GM10266 (cell line): ENCODE results near the gene CORO2B.

Source experiments
- DNase-seq: peaks from one replicate; pipeline ENCODE4 v3.0.0; 2012; ENCODE audit errors: extremely low spot score
- TF ChIP-seq, protein P1 (sequence below): IDR thresholded peaks from 2 replicates; pipeline ENCODE4 v1.5.1; 2012; ENCODE audit warnings: mild to moderate bottlenecking, low read depth; ENCODE audit not compliant: control insufficient read depth, insufficient read depth; ENCODE audit errors: missing control alignments

Gene CORO2B

GRCh38 chr15:68574629-68575028 is 4.2 kb upstream of the CORO2B start:
- TF ChIP-seq, protein P1, sequence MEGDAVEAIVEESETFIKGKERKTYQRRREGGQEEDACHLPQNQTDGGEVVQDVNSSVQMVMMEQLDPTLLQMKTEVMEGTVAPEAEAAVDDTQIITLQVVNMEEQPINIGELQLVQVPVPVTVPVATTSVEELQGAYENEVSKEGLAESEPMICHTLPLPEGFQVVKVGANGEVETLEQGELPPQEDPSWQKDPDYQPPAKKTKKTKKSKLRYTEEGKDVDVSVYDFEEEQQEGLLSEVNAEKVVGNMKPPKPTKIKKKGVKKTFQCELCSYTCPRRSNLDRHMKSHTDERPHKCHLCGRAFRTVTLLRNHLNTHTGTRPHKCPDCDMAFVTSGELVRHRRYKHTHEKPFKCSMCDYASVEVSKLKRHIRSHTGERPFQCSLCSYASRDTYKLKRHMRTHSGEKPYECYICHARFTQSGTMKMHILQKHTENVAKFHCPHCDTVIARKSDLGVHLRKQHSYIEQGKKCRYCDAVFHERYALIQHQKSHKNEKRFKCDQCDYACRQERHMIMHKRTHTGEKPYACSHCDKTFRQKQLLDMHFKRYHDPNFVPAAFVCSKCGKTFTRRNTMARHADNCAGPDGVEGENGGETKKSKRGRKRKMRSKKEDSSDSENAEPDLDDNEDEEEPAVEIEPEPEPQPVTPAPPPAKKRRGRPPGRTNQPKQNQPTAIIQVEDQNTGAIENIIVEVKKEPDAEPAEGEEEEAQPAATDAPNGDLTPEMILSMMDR = no peak
- no peak for DNase-seq

DNA sequence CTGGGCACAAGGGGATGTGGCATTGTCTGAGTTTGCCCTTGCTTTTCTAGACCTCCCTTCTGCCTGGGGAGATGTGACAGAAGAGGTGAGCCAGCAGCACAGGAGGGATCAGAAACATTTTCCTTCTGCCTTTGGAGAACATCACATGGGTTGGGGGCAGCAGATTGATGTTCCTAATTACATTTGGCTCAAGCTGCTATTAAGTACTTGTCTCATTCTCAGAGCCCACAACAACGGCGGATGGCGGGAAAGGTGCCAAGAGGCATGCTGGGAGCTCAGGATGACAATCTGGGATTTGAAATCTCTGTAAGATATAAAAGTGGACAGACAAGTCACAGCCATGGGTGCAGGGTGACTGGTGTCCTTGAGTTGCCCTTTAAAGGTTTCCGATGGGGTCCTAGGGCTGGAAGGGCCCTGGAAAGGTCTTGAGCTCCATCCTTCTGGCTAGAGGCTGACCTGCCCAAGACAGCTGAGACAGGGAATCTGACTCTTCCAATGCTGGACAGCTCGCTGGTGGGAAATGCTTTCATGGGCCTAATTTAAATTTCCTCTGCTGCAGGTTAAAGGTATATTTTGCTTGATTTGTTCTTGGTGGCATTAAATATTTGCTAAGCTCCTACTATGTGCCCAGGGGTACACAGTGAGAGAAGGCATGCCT is 2.4 kb upstream of the CORO2B start:
- TF ChIP-seq, protein P1 = no peak
- no peak for DNase-seq

DNA sequence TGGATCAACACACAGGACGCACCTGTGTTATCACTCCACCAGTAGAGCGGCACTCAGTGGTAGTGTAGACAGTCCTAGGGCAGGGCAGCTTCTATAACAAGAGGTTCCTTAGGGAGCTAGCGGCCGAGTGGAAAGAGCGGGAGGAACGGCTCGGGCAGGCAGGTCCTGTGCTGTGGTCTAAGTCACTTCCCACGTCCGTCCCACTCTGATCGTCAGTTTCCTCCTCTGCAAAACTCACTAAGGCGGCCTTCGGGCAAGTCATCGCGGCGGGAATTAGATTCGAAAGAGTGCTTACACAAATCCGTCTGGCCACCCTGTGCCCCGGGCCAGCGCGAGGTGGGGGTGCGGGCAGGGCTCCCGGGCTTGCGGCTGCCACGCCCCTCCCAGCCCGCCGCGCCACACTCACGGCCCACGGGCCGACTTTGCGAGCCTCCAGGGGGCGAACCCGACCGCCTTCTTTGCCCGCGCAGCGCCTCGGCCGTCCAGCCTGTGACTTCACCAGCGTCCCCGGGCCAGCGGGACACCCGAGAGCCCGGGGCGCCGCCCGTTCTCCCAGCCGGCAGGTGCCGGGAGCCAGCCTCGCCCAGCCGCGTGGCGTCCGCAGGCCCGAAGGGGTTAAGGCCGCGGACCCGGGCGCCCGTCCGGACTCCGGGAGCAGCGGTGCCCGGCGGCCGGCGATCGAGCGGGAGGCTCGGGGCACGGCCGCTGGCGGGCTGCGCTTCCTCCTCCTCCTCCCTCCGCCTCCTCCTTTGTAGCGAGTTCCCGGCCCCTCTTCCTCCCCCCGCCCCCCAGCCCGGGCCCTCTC is 416 bp upstream of the CORO2B start:
- TF ChIP-seq, protein P1 = no peak
- DNase-seq = peak; percentile 38

- TF ChIP-seq, protein P1 = no peak
- no peak for DNase-seq
These were observed 1.5 kb downstream of the CORO2B start for GRCh38 chr15:68580026-68580882.

DNA sequence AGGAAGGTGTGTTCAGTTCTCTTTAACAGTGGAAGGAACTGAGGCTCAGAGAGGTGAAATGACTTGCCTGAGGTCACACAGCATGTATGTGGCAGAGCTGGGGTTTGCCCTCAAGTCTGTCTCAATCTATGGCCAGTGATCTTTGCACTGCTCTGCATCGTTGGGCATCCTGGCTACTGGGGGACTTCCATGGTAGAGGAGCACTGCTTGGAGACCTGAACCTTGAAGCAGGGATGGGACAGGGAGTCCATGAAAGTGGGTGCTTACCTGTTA is 2.0 kb downstream of the CORO2B start:
- TF ChIP-seq, protein P1 = no peak
- no peak for DNase-seq

- TF ChIP-seq, protein P1 = no peak
- no peak for DNase-seq
These were observed 2.9 kb downstream of the CORO2B start for GRCh38 chr15:68581725-68582124.

DNA sequence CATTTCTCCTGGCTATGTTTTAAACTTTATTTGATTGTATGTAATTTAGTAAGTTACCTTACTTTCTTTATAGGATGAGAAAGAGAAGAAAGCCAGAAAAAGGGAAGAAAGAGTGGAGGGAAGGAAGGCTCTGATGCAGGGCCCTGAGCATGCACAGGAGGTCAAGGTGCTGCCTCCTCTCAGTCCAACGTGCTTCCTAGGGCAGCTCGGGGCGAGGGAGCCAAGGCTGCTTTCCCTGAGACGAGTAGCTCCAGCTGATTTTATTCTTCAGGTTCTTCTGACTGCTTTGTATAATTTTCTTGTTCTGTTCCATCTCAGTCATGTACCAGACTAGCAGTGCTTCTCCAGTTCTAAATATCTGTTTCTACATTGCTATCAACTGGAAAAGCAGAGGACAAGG is 3.4 kb downstream of the CORO2B start:
- TF ChIP-seq, protein P1 = no peak
- DNase-seq = no peak
